DMS114 treated with DMSO at 0.1 percent for 48 hours (cell line): ENCODE data around the gene MRPL14.

ENCODE experiments used
- DNase-seq: peaks from one replicate; lab custom pipeline; 2025; ENCODE audit not compliant: unreplicated experiment; lab: John Stamatoyannopoulos, UW

Gene MRPL14

DNA sequence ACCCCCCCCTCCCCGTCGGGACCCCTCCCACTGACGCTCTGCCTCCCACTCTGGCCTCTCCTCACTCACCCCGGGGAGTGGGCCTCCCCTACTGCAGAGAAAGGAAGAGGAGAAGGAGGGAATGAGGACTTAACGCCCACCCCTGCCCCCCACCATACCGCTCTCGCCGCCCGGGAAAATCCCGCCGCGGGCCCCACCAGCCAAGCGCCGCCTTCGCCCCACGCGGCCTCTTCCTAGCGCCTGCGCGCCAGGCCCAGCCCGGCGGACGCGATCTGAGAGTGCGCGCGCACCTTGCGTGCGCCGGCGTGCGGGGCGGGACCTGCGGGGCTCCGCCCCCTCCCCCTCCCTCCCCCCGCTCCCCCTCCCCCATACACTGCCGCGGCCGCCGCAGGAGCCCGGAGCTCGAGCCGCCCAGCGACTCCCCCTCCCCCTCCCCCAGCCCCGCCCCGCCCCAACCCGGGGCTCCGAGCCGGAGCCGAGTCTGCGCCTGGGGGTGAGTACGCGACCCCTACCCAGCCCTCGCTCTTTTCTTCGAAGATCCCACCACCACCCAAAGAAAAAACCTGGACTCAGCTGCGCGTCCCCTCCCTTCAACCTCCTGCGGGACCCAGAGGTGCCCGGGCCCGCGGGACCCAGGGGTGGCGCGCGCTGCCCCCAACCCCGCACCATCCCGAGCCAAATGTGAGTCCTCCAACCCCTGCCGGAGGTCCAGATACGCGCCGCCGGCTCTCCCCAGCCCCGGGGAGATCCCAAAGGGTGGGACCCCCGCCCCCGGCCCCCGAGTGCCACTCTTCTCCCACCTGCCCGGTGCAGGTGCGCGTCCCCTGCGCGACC, at the start of gene MRPL14, which contains the start of gene TMEM63B:
Gene MRPL14, minus strand, starts transcription at position 267 of the 834 bp plus-strand sequence. CDS start 10,841 bp downstream, outside the sequence.
Gene TMEM63B, plus strand, starts transcription at position 369 of the 834 bp plus-strand sequence. CDS start 7,031 bp downstream, outside the sequence.
- peak; percentile 72 for DNase-seq

DNA sequence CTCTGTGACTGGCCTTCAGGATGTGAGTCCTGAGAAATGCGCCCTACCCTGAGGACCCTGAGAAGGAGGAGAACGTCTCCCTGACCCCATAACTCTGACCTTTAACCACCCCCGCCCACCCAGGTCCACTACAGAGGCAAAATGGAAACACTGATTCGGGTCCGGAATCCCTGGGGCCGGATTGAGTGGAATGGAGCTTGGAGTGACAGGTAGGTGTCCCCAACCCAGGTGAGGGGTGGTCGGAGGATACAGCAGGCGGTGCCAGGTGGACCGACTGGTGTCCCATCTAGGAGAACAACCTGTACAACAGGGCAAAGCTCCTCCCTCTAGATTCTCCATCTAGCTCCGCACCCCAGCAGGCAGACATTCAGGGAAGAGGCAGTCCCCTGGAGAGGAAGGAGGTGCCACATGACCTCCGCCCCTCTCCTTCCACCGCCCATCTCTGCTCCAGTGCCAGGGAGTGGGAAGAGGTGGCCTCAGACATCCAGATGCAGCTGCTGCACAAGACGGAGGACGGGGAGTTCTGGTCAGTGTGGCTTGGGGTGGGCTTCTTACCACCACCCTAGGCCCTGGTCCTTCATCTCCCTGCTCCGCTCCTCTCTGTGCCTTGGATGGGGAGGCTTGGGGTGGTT, 49.0 kb upstream of the MRPL14 start:
- no peak for DNase-seq

- DNase-seq, result peak; percentile 77
Measured at GRCh38 chr6:44172731-44173500, 45.7 kb upstream of the MRPL14 start.

GRCh38 chr6:44171899-44172546, 44.8 kb upstream of the MRPL14 start:
- DNase-seq, result no peak

DNA sequence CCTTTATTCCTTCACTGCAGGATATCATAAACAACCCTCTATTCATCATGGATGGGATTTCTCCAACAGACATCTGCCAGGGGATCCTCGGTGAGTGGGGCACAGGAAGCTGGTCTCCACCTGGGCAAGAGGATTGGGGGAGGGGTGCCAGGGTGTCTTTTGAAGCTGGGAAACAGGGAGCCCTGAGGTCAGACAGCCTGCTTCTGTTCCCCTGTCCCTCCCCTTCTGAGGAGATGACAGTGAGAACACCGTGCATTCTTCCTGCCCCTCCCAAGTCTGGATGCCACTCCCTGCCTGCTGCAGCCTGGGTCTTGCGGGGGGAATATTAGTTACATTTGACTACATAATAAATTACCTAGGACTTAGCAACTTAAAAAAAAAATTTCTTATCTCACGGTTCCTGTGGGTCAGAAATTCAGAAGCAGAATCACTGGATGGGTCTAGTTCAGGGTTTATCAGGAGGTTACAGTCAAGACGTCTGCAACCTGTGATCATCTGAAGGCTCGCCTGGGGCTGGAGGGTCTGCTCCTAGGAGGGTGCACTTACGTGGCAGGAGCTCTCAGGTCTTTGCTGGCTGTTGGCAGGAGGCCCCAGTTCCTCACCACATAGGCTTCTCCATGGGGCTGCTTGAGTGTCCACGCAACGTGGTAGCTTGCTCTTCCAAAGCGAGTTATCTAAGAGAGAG, 42.8 kb upstream of the MRPL14 start:
- no peak for DNase-seq

- no peak for DNase-seq
Measured at GRCh38 chr6:44169154-44169553, 41.9 kb upstream of the MRPL14 start.

GRCh38 chr6:44167567-44167966, 40.3 kb upstream of the MRPL14 start:
- no peak for DNase-seq

DNA sequence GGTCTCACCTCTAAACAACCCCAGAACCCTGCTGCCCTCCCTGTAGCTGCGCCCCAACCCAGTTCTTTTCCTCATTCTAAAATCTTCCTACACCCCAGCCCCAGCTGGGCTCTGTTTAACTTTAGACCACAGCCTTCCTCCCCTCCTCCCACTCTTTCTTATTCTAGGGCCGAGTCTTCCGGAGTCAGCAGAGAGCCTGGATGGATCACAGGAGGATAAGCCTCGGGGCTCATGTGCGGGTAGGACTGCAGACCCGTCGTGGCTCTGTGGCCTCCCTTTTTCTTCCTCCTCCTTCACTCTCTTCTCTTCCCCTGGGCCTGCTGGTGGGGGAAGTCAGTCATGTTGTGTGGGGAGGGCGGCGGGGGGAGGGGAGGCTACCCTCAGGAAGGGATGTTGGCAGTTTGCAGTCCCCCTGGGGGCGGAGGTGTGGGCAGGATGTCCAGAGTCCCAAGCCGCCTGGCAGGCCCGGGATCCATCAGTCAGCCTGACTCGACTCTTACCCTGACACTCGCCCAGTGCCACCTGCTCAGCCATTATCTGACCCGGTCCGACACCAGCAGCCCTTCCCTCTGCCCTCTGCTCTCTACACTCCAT, 39.4 kb upstream of the MRPL14 start:
- no peak for DNase-seq

DNA sequence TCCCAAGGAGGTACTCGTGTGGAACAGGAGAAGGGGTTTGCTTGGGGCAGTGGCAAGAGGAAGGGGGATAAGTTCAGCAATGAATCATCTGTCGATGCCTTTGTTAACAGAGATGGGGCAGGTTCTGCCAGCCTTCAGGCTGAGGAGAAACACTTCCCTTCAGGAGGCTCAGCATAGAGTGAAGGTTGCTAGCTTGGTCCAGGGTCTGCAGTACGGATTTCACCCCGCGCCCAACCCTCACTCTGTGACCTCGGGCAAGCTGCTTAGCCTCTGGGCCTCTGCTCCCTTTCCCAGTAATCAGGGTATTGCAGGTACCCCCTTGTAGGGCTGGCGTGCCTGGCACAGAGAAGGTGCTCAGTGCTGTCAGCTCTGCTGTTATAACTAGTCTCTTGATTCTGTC, 38.9 kb upstream of the MRPL14 start:
- no peak for DNase-seq

DNA sequence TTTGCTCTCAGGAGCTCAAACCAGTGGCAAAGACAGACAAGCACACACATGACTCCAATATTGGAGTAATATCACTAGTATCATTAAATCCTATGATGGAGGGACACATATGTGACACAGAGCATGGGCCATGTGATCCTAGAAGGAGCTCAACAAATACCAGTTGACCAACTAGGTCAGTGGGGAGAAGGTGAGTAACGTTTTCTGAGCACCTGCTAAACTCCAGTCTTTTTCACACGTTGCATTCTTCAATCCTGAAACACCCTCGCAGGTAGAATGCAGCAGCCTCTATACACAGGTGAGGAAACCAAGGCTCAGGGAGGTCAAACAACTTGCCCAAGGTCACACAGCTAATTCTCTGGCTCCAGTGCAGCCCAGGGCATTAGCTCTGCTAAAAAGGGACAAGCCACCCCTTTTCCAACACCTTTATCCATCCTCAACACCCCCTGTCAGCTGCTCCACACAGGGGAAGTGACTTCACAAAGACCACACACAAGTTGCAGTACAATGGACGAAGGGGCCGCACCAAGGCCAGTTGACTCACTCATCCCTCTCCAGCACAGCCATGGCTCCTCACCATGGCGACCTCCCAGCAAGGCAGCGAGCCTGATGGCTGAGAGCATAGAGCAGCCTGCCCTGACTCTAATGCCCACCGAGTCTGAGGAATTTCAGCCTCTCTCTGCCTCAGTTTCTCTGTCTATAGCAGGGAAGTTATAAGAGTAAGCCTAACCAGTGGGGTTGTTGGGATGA, 35.8 kb upstream of the MRPL14 start:
- no peak for DNase-seq

DNA sequence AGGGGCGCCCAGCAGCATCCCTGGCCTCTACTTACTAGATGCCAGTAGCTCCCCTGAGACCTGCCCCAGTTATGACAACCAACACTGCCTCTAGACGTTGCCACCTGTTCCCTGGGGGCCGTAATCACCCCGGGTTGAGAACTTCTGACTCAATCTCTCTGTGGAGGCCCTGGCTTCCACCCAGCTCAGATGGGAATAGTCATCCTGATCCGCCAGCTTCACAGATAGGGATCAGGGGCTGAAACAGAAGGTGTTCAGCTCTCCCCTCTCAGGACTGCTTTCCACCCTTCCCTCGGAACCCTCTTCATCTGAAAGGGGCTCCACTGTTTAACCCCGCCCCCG, 34.7 kb upstream of the MRPL14 start:
- DNase-seq, result no peak

GRCh38 chr6:44158770-44159228, 31.5 kb upstream of the MRPL14 start, which contains the start of gene CAPN11:
CAPN11 (plus strand) TSS chr6:44158820; CDS start chr6:44158849, 29 bp downstream.
- no peak for DNase-seq

DNA sequence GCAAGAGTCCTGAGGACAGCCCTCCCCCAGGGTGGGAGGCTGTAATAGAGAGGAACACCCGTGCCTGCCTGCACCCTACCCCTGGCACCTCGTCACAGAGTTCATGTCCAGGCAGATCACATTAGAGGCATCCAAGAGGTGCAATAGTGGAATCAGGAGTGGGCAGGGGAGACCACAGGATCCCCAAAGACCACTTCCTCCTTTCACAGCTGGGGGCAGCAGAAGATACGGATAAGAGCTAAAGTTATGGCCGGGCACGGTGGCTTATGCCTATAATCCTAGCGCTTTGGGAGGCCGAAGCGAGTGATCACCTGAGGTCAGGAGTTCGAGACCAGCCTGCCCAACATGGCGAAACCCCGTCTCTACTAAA, 29.9 kb upstream of the MRPL14 start:
- DNase-seq, result no peak

DNA sequence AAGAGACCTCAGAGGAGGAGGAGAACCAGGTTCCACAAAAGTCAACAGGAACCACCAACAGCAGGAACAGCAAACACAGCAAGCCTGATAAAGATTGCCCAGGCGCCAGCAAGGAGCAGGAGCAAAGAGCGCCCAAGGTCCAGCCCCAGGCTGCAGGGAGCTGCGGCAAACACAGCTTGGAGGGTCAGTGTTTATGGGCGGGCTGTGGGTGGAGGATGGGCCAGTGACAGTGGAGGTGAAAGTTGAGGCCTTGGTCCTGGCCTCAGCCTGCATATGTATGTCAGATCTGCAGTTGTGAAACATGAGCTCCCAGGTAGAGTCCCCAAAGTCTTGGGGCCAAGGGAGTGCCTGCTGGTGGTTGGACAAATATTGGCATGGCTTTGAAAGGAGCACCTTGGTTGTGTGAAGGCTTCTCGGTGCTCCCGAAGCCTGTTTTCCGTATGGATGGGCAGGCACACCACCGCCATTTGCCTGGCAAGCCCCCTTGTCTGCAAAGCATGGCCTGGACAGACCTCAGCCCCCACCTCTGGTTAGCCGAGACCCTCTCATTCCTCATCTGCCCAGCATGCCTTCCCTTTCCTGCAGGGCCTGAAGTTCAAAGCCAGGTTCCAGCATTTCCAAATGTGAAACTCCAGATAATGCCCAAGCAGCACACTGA, 29.4 kb upstream of the MRPL14 start:
- no peak for DNase-seq

GRCh38 chr6:44154067-44154466, 26.8 kb upstream of the MRPL14 start:
- DNase-seq, result no peak

GRCh38 chr6:44152533-44152932, 25.3 kb upstream of the MRPL14 start:
- DNase-seq, result no peak

DNA sequence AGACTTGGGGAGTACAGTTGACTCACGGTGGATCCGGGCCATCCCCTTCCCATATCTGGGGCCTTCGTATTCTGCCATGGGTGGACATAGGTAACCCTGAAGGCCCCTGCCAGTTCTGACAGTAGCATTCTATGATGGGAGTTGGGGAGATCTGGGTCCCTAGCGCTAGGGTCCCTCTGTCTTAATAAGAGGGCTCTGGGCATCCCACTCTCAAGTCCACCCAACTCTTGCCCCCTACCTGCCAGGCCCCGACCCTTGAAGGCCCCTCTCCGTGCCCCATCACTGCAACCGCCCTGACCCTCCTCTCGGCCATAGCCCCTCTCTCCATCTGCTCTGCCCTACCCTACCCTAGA, 24.8 kb upstream of the MRPL14 start:
- DNase-seq, result no peak

DNA sequence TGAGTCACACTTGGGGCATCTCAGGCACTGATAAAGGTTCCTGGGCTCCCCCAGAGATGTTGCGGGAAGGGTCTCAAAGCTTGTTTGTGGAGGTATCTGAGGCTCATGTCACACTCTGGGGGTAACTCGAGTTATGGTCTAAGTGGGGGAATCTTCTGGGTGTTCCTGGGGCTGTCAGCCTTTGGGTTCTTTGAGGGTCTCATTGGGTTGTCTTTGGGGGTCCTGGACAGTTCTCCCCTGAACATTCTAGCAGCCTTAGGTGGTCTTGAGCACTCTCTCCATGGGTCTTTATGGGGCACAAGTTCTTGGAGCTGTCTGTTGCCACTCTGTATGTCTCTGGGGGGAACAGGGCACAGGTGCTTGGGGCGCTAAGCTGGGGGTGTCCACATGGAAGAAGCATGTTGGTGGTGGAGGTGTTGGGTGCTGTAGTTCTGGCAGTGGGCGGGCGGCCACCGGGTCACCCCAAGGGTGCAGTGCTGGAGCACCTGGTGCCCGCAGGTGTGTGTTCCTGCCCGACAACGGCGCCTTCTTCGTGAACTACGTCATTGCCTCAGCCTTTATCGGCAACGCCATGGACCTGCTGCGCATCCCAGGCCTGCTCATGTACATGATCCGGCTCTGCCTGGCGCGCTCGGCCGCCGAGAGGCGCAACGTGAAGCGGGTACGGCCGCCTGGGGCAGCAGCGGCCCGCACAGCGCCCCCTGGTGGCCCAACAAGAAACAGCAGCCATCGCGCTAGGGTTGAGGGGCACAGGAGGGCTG, 24.3 kb upstream of the MRPL14 start:
- no peak for DNase-seq
